Endothelial cell (in vitro differentiated cells): Measurements from ENCODE around the gene C3orf33. TPM values are rescaled to one million over a fixed set of nuclear protein-coding genes. Genes with fewer than 3 reads are reported as not detected.
"Not testable (repeated sequence)": the region's sequence is repeated elsewhere in the genome, so short reads cannot be mapped to it uniquely, and the experiment has no call there.

Experiments used
- DNase-seq: peaks from one replicate; pipeline ENCODE4 v3.0.0; 2021; ENCODE audit warnings: low spot score
- H3K27ac Mint-ChIP-seq: one replicate; pipeline ENCODE4 v1.8.0; 2021; ENCODE audit warnings: mixed read lengths, inconsistent platforms; ENCODE audit not compliant: unreplicated experiment
- H3K27me3 Mint-ChIP-seq: one replicate; pipeline ENCODE4 v1.8.0; 2021; ENCODE audit warnings: mild to moderate bottlenecking, moderate library complexity, mixed read lengths, inconsistent platforms; ENCODE audit not compliant: unreplicated experiment
- H3K36me3 Mint-ChIP-seq: one replicate; pipeline ENCODE4 v1.8.0; 2021; ENCODE audit warnings: mild to moderate bottlenecking, low read depth, mixed read lengths, inconsistent platforms; ENCODE audit not compliant: unreplicated experiment
- H3K4me1 Mint-ChIP-seq: one replicate; pipeline ENCODE4 v1.8.0; 2021; ENCODE audit warnings: mild to moderate bottlenecking, mixed read lengths, inconsistent platforms; ENCODE audit not compliant: unreplicated experiment
- H3K4me3 Mint-ChIP-seq: one replicate; pipeline ENCODE4 v1.8.0; 2021; ENCODE audit warnings: mild to moderate bottlenecking, mixed read lengths, inconsistent platforms; ENCODE audit not compliant: unreplicated experiment
- H3K9me3 Mint-ChIP-seq: one replicate; pipeline ENCODE4 v1.8.0; 2021; ENCODE audit warnings: mixed read lengths, inconsistent platforms; ENCODE audit not compliant: unreplicated experiment
- CTCF ChIP-seq: fragments of 200-600 bp; sonication (generic); IDR thresholded peaks from one replicate; pipeline ENCODE4 v1.5.0; 2021; ENCODE audit warnings: antibody characterized with exemption; ENCODE audit not compliant: unreplicated experiment
- total RNA-seq: library from RNA; stranded (reverse); fragmentation: NEBNext Ultra II Directional; extraction: Animal tissue kit (Norgen Biotek cat#: 25700); gene quantifications from one replicate; pipeline ENCODE4 v1.2.1, GENCODE V29; 2021; ENCODE audit not compliant: unreplicated experiment

The C3orf33 gene
- total RNA-seq, 1 donor from 2014 or later = 1.1 TPM

- no peak for TF ChIP-seq CTCF
- no peaks in the 10 kb centered on the region for H3K36me3 Mint-ChIP-seq
- H3K27ac Mint-ChIP-seq = no peak overlapping the region
- H3K9me3 Mint-ChIP-seq = no peaks in the 10 kb centered on the region
- H3K27me3 Mint-ChIP-seq = no peaks in the 10 kb centered on the region
- no peak overlapping the region for H3K4me3 Mint-ChIP-seq
- DNase-seq = no peak
- peaks cover 26% of the 10 kb centered on the region for H3K4me1 Mint-ChIP-seq
These were observed 41.9 kb upstream of the C3orf33 start for GRCh38 chr3:155847993-155848392.

GRCh38 chr3:155846119-155846518, 40.0 kb upstream of the C3orf33 start:
- Mint-ChIP-seq H3K27ac (no peak overlapping the region), H3K27me3 (no peaks in the 10 kb centered on the region), H3K36me3 (no peaks in the 10 kb centered on the region), H3K4me1 (peaks cover 11% of the 10 kb centered on the region), H3K4me3 (no peak overlapping the region), H3K9me3 (no peaks in the 10 kb centered on the region)
- TF ChIP-seq CTCF = no peak
- DNase-seq = no peak

- TF ChIP-seq CTCF = no peak
- no peak overlapping the region for H3K27ac Mint-ChIP-seq
These were observed 37.5 kb upstream of the C3orf33 start for GRCh38 chr3:155843569-155843968.

GRCh38 chr3:155835341-155836071, 29.4 kb upstream of the C3orf33 start:
- no peaks in the 10 kb centered on the region for H3K4me1 Mint-ChIP-seq
- no peak for DNase-seq
- no peak overlapping the region for H3K27ac Mint-ChIP-seq
- peak overlapping the region; percentile 33 for H3K4me3 Mint-ChIP-seq
- H3K36me3 Mint-ChIP-seq = peaks cover 3% of the 10 kb centered on the region
- no peak for TF ChIP-seq CTCF
- H3K27me3 Mint-ChIP-seq = no peaks in the 10 kb centered on the region
- H3K9me3 Mint-ChIP-seq = no peaks in the 10 kb centered on the region

More at GRCh38 chr3:155843569-155843968, 37.5 kb upstream of the C3orf33 start:
- no peak overlapping the region for H3K4me3 Mint-ChIP-seq
- no peaks in the 10 kb centered on the region for H3K27me3 Mint-ChIP-seq
- H3K36me3 Mint-ChIP-seq = no peaks in the 10 kb centered on the region
- peaks cover 11% of the 10 kb centered on the region for H3K4me1 Mint-ChIP-seq
- no peak for DNase-seq
- H3K9me3 Mint-ChIP-seq = no peaks in the 10 kb centered on the region

GRCh38 chr3:155828490-155829098, 22.5 kb upstream of the C3orf33 start:
- not testable (repeated sequence) for DNase-seq, H3K4me3 Mint-ChIP-seq, H3K27ac Mint-ChIP-seq, H3K9me3 Mint-ChIP-seq, H3K27me3 Mint-ChIP-seq, H3K4me1 Mint-ChIP-seq, H3K36me3 Mint-ChIP-seq
